ENCODE data around the gene SPATA13. TPM values are rescaled to one million over a fixed set of nuclear protein-coding genes. Genes with fewer than 3 reads are reported as not detected.

The SPATA13 gene
- total and polyA plus RNA-seq, 10 of the 15 experiments (the other 5 are each of a cell fraction or from before 2014, with no cell fraction given): 2.4 to 11.1 (median 10.2) TPM

GRCh38 chr13:24215732-24216131, 55.2 kb downstream of the SPATA13 start:
- in situ Hi-C loops (cut with MboI): no loop called here
- H3K4me2 ChIP-seq (ENCODE audit: control insufficient read depth, insufficient read depth): no peak overlapping the region
- WGBS (ENCODE audit: insufficient coverage, insufficient replicate concordance, low lambda C conversion rate, missing lambda C conversion rate): 38% methylated on average over 2 of the region's 2 CpGs
- SMC1A ChIA-PET (ENCODE audit: uncharacterized antibody, unreplicated experiment): interaction anchor here (0.8 to 6.8 kb wide), 14 partner anchors 9 to 296 kb away, joined by 3 to 74 read pairs (median 4); no protein-coding TSS in a partner anchor
- BruUV-seq (replicated peaks): no TSS peak
- H2AFZ ChIP-seq (ENCODE audit: control insufficient read depth, low read depth, low read length): no peak overlapping the region
- no peaks in the 10 kb centered on the region for H3K36me3 ChIP-seq (ENCODE audit: control insufficient read depth in 2 of 2, insufficient read depth in 2 of 2, low read length in 1 of 2)
- TF ChIP-seq DPF2 (IDR thresholded peaks at IDR 0.05): 0 out of 2 replicates have a peak, but pooled peaks have one; percentile 6
- TF ChIP-seq ATF2 (IDR thresholded peaks at IDR 0.05; ENCODE audit: low read length): no peak
- CTCF ChIA-PET: interaction anchor here (0.9 to 15.2 kb wide), 12 partner anchors 13 to 296 kb away, joined by 3 to 155 read pairs (median 3); no protein-coding TSS in a partner anchor
- H3K27ac ChIP-seq (ENCODE audit: control insufficient read depth, insufficient read depth): no peak overlapping the region
- FAIRE-seq (no peak), DNase-seq (ENCODE audit: low read depth, low spot score) (no peak), ATAC-seq (no peak)
- POLR2A ChIA-PET: no interaction called here
- peaks cover 23% of the 10 kb centered on the region for H3K4me1 ChIP-seq (ENCODE audit: control insufficient read depth, insufficient read depth, low read length)
- no peaks in the 10 kb centered on the region for H3K79me2 ChIP-seq (ENCODE audit: control insufficient read depth, insufficient read depth, low read length)
- H3K9ac ChIP-seq (ENCODE audit: control insufficient read depth, insufficient read depth, low read length): no peak overlapping the region
- RAD21 ChIA-PET (ENCODE audit: unreplicated experiment): interaction anchor here (1.0 to 2.0 kb wide), 10 partner anchors 12 to 196 kb away, joined by 3 to 9 read pairs (median 4); no protein-coding TSS in a partner anchor
- no peak overlapping the region for H3K4me3 ChIP-seq
- no peaks in the 10 kb centered on the region for H4K20me1 ChIP-seq (ENCODE audit: control insufficient read depth, insufficient read depth)
- no peaks in the 10 kb centered on the region; a peak in 1 of 4 replicates for H3K27me3 ChIP-seq (replicated peaks in 1 of 2; ENCODE audit: control insufficient read depth in 2 of 2, insufficient read depth in 2 of 2, low read length in 1 of 2)
- H3K9me3 ChIP-seq (replicated peaks; ENCODE audit: control insufficient read depth, insufficient read depth, low read length): no peaks in the 10 kb centered on the region; the same call in 2 of the 3 replicates
- intact Hi-C loops (cut with micrococcal nuclease; ENCODE audit: unreplicated experiment): no loop called here

- intact Hi-C loops (cut with micrococcal nuclease; ENCODE audit: unreplicated experiment) (no loop called here), in situ Hi-C loops (cut with MboI) (no loop called here)
- H3K9ac ChIP-seq (ENCODE audit: control insufficient read depth, insufficient read depth, low read length): no peak overlapping the region
- no peak overlapping the region for H2AFZ ChIP-seq (ENCODE audit: control insufficient read depth, low read depth, low read length)
- BruUV-seq (replicated peaks): no TSS peak
- TF ChIP-seq TCF3 (IDR thresholded peaks at IDR 0.05; ENCODE audit: borderline replicate concordance, insufficient read depth, low read depth, low read length): no peak
- 90% methylated on average over 4 of the region's 4 CpGs for WGBS (ENCODE audit: insufficient coverage, insufficient replicate concordance, low lambda C conversion rate, missing lambda C conversion rate)
- SMC1A ChIA-PET (ENCODE audit: uncharacterized antibody, unreplicated experiment): interaction anchor here (0.8 to 6.8 kb wide), 10 partner anchors 8 to 279 kb away, joined by 3 to 74 read pairs (median 4); no protein-coding TSS in a partner anchor
- H3K27ac ChIP-seq (ENCODE audit: control insufficient read depth, insufficient read depth): no peak overlapping the region
- no peak overlapping the region for H3K4me3 ChIP-seq
- H3K4me1 ChIP-seq (ENCODE audit: control insufficient read depth, insufficient read depth, low read length): peaks cover 23% of the 10 kb centered on the region
- H4K20me1 ChIP-seq (ENCODE audit: control insufficient read depth, insufficient read depth): no peaks in the 10 kb centered on the region
- no peaks in the 10 kb centered on the region for H3K79me2 ChIP-seq (ENCODE audit: control insufficient read depth, insufficient read depth, low read length)
- no peaks in the 10 kb centered on the region for H3K36me3 ChIP-seq (ENCODE audit: control insufficient read depth in 2 of 2, insufficient read depth in 2 of 2, low read length in 1 of 2)
- H3K4me2 ChIP-seq (ENCODE audit: control insufficient read depth, insufficient read depth): no peak overlapping the region
- FAIRE-seq (no peak), ATAC-seq (no peak), DNase-seq (ENCODE audit: low read depth, low spot score) (no peak)
- RAD21 ChIA-PET (ENCODE audit: unreplicated experiment): interaction anchor here (1.0 to 2.0 kb wide), 7 partner anchors 12 to 196 kb away, joined by 3 to 9 read pairs (median 4); no protein-coding TSS in a partner anchor
- CTCF ChIA-PET: interaction anchor here (1.1 to 15.2 kb wide), 11 partner anchors 13 to 297 kb away, joined by 3 to 155 read pairs (median 3); no protein-coding TSS in a partner anchor
- no peaks in the 10 kb centered on the region; a peak in 1 of 4 replicates for H3K27me3 ChIP-seq (replicated peaks in 1 of 2; ENCODE audit: control insufficient read depth in 2 of 2, insufficient read depth in 2 of 2, low read length in 1 of 2)
- H3K9me3 ChIP-seq (replicated peaks; ENCODE audit: control insufficient read depth, insufficient read depth, low read length): no peaks in the 10 kb centered on the region; the same call in 2 of the 3 replicates
- POLR2A ChIA-PET: no interaction called here
Observed at GRCh38 chr13:24216176-24216575, 55.7 kb downstream of the SPATA13 start.

Data from GM12878 (cell line).